OCI-LY1 (cell line): ENCODE data around the gene ZNF620.

Experiments used
- EZH2 ChIP-seq: fragments of 200-600 bp; sonication (generic), shearing (Covaris generic); IDR thresholded peaks from 2 replicates; pipeline ENCODE4 v1.8.0; 2017; ENCODE audit warnings: borderline replicate concordance, mixed run types, mild to moderate bottlenecking, antibody characterized with exemption, low read length, moderate library complexity, mixed read lengths
- TF ChIP-seq, protein P1 (sequence below): fragments of 200-600 bp; sonication (generic), shearing (Covaris generic); IDR thresholded peaks from 2 replicates; pipeline ENCODE4 v1.5.1; 2017; ENCODE audit warnings: mild to moderate bottlenecking, antibody characterized with exemption, low read length, moderate library complexity, mixed read lengths

DNA sequence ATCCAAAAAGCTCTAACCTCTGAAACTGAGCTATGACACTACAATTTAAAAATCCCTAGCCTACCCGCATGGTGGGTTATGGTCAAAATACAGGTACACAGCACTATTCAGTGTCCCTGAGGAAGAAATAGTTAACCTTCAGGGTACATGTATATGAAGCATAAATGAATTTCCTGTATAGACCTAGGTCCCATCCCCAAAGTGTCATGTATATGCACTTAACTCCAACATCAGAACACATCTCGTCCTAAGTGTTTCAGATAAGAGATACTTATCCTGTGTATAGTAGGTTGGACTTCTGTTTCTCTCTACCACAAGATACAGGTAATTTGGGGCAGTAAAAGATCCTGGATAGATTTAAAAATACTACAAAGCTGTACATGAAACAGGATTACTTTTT lies 42.3 kb upstream of the ZNF620 start:
- TF ChIP-seq, protein P1, sequence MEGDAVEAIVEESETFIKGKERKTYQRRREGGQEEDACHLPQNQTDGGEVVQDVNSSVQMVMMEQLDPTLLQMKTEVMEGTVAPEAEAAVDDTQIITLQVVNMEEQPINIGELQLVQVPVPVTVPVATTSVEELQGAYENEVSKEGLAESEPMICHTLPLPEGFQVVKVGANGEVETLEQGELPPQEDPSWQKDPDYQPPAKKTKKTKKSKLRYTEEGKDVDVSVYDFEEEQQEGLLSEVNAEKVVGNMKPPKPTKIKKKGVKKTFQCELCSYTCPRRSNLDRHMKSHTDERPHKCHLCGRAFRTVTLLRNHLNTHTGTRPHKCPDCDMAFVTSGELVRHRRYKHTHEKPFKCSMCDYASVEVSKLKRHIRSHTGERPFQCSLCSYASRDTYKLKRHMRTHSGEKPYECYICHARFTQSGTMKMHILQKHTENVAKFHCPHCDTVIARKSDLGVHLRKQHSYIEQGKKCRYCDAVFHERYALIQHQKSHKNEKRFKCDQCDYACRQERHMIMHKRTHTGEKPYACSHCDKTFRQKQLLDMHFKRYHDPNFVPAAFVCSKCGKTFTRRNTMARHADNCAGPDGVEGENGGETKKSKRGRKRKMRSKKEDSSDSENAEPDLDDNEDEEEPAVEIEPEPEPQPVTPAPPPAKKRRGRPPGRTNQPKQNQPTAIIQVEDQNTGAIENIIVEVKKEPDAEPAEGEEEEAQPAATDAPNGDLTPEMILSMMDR: no peak
- TF ChIP-seq EZH2: no peak
